Measurements from ENCODE around the gene SOD1. TPM values are rescaled to one million over a fixed set of nuclear protein-coding genes. Genes with fewer than 3 reads are reported as not detected.
A peak's percentile ranks its signal among the peaks of the same experiment; 100 is the strongest.
"Not testable (repeated sequence)": the region's sequence is repeated elsewhere in the genome, so short reads cannot be mapped to it uniquely, and the experiment has no call there.

Gene SOD1
- 236 and 279 TPM in 2 replicates for total RNA-seq

- peak; percentile 95 for DNase-seq
Observed at GRCh38 chr21:31659536-31660258, at the start of gene SOD1. Gene SOD1, plus strand, starts transcription at chr21:31659693. Its CDS starts 77 bp downstream, at chr21:31659770.

DNA sequence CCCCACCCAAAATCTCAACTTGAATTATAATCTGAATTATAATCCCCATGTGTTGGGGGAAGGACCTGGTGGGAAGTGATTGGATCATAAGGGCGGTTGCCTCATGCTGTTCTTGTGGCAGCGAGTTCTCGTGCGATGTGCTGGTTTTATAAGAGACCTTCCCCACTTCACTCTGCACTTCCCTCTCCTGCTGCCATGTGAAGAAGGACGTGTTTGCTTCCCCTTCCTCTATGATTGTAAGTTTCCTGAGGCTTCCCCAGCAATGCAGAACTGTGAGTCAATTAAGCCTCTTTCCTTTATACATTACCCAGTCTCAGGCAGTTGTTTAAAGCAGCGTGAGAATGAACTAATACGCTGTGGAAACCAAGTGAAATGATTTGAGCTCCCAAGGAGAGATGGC lies 48.0 kb upstream of the SOD1 start:
- no peak for DNase-seq

- DNase-seq = no peak
Observed at GRCh38 chr21:31612894-31613785, 46.4 kb upstream of the SOD1 start.

- DNase-seq = no peak
Observed at GRCh38 chr21:31614705-31615104, 44.8 kb upstream of the SOD1 start.

- no peak for DNase-seq
Observed at GRCh38 chr21:31616216-31616615, 43.3 kb upstream of the SOD1 start.

- DNase-seq = no peak
Observed at GRCh38 chr21:31618696-31619430, 40.6 kb upstream of the SOD1 start.

DNA sequence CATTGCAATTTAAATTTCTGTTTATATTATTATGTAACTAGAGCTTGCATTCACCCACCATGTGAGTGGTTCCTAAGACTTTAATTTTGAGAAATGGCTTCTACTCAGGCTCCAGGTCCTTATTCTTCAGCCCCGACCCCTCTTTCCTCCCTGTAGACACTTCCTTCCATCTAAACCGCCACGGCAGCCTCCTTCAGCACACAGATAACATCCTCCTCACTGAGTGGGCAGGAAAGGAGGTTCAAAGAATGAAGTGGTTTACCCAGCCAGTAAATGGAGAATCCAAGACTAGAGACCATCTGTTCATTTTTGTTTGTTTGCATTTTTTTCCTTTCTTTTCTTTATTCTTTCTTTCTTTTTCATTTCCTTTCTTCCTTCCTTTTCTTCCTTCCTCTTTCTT lies 37.1 kb upstream of the SOD1 start:
- DNase-seq = no peak

GRCh38 chr21:31623664-31624063 lies 35.8 kb upstream of the SOD1 start:
- DNase-seq = peak; percentile 26

DNA sequence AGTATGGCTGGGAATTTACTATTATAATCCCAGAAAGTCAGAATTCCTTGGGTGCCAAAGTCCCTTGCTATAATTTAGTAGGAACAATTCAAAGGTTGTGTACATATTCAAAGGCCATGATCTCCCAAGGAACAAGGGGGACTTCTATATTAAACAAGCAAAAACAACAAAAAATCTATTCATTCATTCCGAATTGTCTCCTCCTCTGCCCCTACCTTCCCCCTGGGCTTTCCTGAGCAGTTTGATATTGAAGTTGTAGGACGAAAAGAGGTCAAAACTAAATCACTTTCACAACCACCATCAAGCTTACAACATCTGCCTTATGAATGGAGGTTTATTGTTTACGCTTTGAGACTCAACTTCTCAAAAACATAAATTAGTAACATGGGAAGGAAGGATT lies 35.3 kb upstream of the SOD1 start:
- DNase-seq = no peak

GRCh38 chr21:31624961-31625491 lies 34.5 kb upstream of the SOD1 start:
- DNase-seq = no peak

DNA sequence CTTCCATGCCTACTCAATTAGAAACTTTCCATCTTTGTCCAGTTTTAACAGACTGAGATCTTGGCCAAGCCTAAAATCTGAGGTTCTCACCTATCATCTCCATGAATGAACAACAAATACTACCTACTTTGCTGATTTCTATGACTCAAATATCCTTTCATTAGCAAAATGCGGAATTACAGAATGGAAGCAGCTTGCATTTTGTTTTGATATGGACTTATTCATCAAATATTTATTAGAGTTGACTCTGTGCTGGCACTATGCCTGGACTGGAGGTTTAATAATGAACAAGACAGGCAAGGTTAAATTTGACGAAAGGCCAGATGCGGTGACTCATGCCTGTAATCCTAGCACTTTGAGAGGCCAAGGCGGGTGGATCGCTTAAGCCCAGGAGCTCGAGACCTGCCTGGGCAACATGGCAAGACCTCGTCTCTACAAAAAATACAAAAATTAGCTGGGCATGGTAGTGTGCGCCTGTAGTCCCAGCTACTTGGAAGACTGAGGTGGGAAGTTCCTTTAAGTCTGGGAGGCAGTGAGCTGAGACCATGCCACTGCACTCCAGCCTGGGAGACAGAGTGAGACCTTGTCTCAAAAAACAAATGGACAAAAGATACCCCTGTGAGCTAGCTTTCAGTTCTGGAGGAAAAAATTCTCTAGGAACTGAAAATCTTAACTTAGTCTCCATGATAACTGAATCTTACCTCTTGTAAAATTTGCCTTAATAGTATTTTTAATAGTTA lies 29.4 kb upstream of the SOD1 start:
- DNase-seq = peak; percentile 95

GRCh38 chr21:31631881-31632280 lies 27.6 kb upstream of the SOD1 start:
- not testable (repeated sequence) for DNase-seq

- no peak for DNase-seq
Observed at GRCh38 chr21:31634993-31635392, 24.5 kb upstream of the SOD1 start.

- no peak for DNase-seq
Observed at GRCh38 chr21:31636874-31637273, 22.6 kb upstream of the SOD1 start.

GRCh38 chr21:31641416-31641922 lies 18.0 kb upstream of the SOD1 start:
- DNase-seq = no peak

DNA sequence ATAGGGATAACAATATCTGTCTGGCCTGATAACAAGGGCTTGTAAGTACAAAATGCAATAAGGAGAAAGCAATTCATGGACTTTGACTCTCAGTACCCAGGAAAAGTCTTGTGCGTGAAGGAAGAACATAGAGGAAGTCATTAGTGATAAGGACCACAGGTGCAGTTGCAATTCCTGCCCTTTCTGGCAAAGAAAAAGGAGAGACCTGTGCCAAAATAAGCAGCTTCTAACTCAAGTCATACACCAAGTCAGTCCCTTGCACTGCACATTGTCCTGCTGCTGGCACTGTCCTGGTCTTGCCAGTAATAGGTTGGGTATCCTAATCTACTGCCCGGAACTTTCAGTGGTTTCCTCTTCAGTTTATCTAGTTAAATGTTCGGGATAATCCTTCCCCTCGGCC lies 14.8 kb upstream of the SOD1 start:
- DNase-seq = peak; percentile 65

DNA sequence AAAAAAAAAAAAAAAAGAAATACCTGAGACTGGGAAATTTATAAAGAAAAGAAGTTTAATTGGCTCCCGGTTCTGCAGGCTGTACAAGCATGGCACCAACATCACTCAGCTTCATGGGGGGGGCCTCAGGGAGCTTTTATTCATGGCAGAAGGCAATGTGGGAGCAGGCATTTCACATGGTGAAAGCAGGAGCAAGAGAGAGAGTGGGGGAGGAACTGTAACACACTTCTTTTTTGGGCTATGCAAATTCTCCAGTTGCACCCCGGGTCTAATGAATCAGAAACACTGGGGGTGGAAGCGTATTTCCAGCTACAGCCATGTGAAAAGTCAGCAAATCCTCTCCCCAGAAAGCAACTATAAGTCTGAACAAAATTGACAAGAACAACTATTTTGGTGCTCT lies 11.8 kb upstream of the SOD1 start:
- no peak for DNase-seq

DNA sequence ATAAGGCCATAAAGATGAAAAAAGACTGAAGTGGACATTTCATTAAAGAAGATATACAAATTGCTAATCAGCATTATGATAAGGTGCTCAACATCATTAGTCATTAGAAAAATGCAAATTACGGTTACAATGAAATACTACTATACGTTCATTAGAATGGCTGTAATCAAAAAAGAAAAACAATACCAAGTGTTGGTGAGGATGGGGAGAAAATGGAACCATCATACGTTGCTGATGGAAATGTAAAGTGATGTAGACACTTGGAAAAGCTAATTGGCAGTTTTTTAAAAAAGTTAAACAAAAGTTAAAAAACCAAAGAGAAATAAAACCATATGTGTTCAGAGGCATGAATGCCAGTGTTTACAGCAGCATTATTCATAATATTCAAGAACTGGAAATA lies 8.6 kb upstream of the SOD1 start:
- no peak for DNase-seq

DNA sequence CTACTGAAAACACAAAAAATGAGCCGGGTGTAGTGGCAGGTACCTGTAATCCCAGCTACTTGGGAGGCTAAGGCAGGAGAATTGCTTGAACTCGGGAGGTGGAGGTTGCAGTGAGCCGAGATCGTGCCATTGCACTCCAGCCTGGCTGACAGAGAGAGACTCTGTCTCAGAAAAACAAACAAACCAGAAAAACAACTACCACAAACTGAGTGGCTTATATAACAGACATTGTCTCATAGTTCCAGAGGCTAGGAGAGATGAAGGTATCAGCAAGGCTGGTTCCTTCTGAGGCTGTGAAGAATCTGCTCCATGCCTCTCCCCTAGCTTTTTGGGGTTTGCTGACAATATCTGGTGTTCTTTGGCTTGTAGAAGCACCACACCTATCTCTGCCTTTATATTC lies 8.0 kb upstream of the SOD1 start:
- not testable (repeated sequence) for DNase-seq

DNA sequence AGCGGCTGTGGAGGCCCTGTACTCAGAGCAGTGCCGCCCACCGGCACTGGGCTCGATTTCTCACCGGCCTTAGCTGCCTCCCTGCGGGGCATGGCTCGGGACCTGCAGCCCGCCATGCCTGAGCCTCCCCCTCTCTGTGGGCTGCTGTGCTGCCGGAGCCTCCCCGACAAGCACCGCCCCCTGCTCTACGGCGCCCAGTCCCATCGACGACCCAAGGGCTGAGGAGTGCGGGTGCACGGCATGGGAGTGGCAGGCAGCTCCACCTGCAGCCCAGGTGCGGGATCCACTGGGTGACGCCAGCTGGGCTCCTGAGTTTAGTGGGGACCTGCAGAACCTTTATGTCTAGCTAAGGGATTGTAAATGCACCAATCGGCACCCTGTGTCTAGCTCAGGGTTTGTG lies 5.2 kb upstream of the SOD1 start:
- no peak for DNase-seq

DNA sequence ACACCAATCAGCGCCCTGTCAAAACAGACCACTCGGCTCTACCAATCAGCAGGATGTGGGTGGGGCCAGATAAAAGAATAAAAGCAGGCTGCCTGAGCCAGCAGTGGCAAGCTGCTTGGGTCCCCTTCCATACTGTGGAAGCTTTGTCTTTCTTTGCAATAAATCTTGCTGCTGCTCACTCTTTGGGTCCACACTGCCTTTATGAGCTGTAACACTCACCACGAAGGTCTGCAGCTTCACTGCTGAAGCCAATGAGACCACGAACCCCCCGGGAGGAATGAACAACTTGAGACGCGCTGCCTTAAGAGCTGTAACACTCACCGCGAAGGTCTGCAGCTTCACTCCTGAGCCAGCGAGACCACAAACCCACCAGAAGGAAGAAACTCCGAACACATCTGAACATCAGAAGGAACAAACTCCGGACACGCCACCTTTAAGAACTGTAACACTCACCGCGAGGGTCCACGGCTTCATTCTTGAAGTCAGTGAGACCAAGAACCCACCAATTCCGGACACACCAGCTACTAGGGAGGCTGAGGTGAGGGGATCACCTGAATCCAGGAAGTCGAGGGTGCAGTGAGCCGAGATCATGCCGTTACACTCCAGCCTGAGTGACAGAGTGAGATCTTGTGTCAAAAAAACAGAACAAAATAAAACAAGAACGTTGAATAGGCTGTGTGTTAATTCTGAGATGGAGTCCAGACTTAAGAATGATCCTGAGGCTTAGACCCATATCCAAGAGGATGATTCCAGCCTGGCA lies 4.5 kb upstream of the SOD1 start:
- not testable (repeated sequence) for DNase-seq
